ENCODE measurements around the gene TRIM2.

The TRIM2 gene

DNA sequence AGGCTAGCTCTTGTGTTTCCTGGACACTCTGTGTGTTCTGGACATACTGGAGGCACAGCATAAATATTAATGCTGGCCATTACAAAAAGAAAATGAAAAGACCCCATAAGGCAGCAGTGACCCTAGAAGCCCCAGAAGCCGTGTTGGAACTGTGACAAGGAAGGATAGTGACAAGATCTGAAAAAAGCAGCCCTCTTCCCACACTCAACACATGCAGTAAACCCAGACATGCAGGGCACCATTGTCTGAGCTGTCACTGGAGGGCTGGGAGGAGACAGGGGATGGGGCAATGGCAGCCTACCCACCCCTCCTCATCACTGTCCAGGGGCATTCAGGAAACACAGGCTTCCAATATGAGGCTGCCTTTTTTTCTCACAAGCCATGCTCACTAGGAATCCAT is 6.5 kb downstream of the TRIM2 start:
- H3K4me3 ChIP-seq (ENCODE audit: control insufficient read depth, low read depth, low read length): no peak overlapping the region
- DNase-seq (ENCODE audit: low read depth): no peak
- TF ChIP-seq CTCF (conservative IDR thresholded peaks at IDR 0.05; ENCODE audit: control insufficient read depth, insufficient read depth, low read depth, low read length): no peak

DNA sequence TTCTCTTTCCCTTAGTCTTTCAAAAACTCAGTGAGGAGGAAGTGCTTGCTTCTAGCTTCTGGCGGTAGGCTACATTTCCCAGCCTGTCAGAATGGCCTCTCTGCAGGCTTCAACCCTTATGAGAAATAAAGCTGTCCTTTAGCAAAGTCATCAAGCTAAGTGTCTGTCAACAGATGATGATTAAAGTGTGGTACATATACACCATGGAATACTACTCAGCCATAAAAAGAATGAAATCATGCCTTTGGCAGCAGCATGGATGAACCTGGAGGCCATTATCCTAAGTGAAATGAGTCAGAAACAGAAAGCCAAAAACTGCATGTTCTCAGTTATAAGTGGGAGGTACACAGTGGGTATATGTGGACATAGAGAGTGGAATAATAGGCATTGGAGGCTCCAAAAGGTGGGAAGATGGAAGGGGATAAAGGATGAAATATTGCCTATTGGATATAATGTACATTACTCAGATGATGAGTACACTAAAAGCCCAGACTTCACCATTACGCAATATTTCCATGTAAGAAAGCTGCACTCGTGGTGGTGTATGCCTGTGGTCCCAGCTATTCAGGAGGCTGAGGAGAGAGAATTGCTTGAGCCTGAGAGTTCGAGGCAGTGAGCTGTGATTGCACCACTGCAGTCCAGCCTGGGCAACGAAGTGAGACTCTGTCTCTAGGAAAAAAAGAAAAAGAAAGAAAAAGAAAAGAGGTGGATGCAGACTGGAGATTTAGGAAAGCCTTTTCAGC is 7.9 kb downstream of the TRIM2 start:
- no peak overlapping the region for H3K4me3 ChIP-seq (ENCODE audit: control insufficient read depth, low read depth, low read length)
- TF ChIP-seq CTCF (conservative IDR thresholded peaks at IDR 0.05; ENCODE audit: control insufficient read depth, insufficient read depth, low read depth, low read length): no peak
- peak; percentile 87 for DNase-seq (ENCODE audit: low read depth)

GRCh38 chr4:153212736-153213135 is 8.5 kb downstream of the TRIM2 start:
- no peak for DNase-seq (ENCODE audit: low read depth)
- TF ChIP-seq CTCF (conservative IDR thresholded peaks at IDR 0.05; ENCODE audit: control insufficient read depth, insufficient read depth, low read depth, low read length): no peak
- H3K4me3 ChIP-seq (ENCODE audit: control insufficient read depth, low read depth, low read length): no peak overlapping the region

- TF ChIP-seq CTCF (conservative IDR thresholded peaks at IDR 0.05; ENCODE audit: control insufficient read depth, insufficient read depth, low read depth, low read length): no peak
- DNase-seq (ENCODE audit: low read depth): peak; percentile 78
Observed at GRCh38 chr4:153215921-153216320, 11.7 kb downstream of the TRIM2 start.

DNA sequence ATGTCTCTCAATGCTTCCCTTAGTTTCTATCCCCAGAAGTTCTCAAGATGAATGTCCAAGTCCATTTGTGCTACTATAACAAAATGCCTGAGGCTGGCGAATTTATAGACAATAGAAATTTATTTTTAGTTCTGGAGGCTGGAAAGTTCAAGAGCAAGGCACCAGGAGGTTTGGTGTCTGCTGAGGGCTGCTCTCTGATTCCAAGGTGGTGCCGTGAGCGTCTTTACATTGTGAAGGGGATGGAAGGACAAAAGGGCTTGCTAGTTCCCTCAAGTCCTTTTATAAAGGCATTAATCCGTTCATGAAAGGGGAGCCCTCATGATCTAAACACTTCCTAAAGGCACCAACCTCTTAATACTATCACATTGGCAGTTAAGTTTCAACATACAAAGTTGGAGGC is 12.3 kb downstream of the TRIM2 start:
- no peak overlapping the region for H3K4me3 ChIP-seq (ENCODE audit: control insufficient read depth, low read depth, low read length)
- TF ChIP-seq CTCF (conservative IDR thresholded peaks at IDR 0.05; ENCODE audit: control insufficient read depth, insufficient read depth, low read depth, low read length): no peak
- no peak for DNase-seq (ENCODE audit: low read depth)

More at GRCh38 chr4:153215921-153216320, 11.7 kb downstream of the TRIM2 start:
- no peak overlapping the region for H3K4me3 ChIP-seq (ENCODE audit: control insufficient read depth, low read depth, low read length)

DNA sequence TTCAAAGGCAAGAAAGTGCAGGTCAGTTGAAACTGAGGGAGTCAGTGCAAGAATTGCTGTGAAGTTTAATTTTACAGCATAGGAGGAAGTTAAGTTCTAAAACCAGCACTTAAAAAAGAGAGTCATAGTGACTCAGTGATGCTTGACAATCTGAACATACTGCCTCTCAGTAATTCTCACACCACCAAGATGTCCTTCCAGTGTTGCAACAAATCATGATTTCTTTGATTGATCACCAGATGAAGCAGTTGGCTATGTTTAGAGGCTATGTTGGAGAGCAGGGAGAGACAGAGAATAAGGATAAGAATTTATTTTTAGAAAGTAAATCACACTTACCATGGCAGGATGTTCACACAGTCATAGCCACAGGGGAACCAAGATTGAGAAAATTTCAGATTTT is 13.2 kb downstream of the TRIM2 start:
- no peak for TF ChIP-seq CTCF (conservative IDR thresholded peaks at IDR 0.05; ENCODE audit: control insufficient read depth, insufficient read depth, low read depth, low read length)
- peak; percentile 88 for DNase-seq (ENCODE audit: low read depth)

More for the DNA sequence above, 13.2 kb downstream of the TRIM2 start:
- no peak overlapping the region for H3K4me3 ChIP-seq (ENCODE audit: control insufficient read depth, low read depth, low read length)
